Neural cell (in vitro differentiated cells): Measurements from ENCODE around the gene GDA. TPM values are rescaled to one million over a fixed set of nuclear protein-coding genes. Genes with fewer than 3 reads are reported as not detected.

Experiments used
- H2AFZ ChIP-seq: fragments of 200-600, 300-800 bp; sonication (generic), shearing (Covaris generic); 2 replicates; pipeline ENCODE4 v1.6.0; 2014; ENCODE audit warnings: low read depth, mild to moderate bottlenecking, antibody characterized with exemption, low read length, moderate library complexity
- H3F3A ChIP-seq: fragments of 200-600 bp; shearing (Covaris generic); 2 replicates; pipeline ENCODE4 v1.6.1; 2016; ENCODE audit warnings: mild to moderate bottlenecking, moderate library complexity, mixed read lengths, antibody characterized with exemption, low read length; ENCODE audit not compliant: insufficient read depth, poor library complexity, severe bottlenecking
- H3K27ac ChIP-seq: fragments of 200-600, 300-800 bp; sonication (generic), shearing (Covaris generic); 2 replicates; pipeline ENCODE4 v1.5.1; 2014; ENCODE audit warnings: mild to moderate bottlenecking, low read length, moderate library complexity
- H3K27me3 ChIP-seq: fragments of 300-800, 200-600 bp; sonication (generic), shearing (Covaris generic); 2 replicates; pipeline ENCODE4 v1.6.0; 2014; ENCODE audit warnings: mild to moderate bottlenecking, low read depth, low read length, moderate library complexity; ENCODE audit not compliant: insufficient read depth
- H3K36me3 ChIP-seq: fragments of 300-800, 200-600 bp; sonication (generic), shearing (Covaris generic); 2 replicates; pipeline ENCODE4 v1.5.1; 2014; ENCODE audit warnings: mild to moderate bottlenecking, antibody characterized with exemption, low read length, moderate library complexity; ENCODE audit not compliant: insufficient read depth
- H3K4me2 ChIP-seq: fragments of 300-800, 200-600 bp; sonication (generic), shearing (Covaris generic); 2 replicates; pipeline ENCODE4 v1.6.0; 2014; ENCODE audit warnings: mild to moderate bottlenecking, low read length
- H3K4me3 ChIP-seq: fragments of 300-800, 200-600 bp; sonication (generic), shearing (Covaris generic); 2 replicates; pipeline ENCODE4 v1.5.1; 2014; ENCODE audit warnings: mild to moderate bottlenecking, low read length, moderate library complexity
- H3K79me2 ChIP-seq: fragments of 200-600 bp; shearing (Covaris generic); replicated peaks from 2 replicates; pipeline ENCODE4 v1.6.0; 2014; ENCODE audit warnings: mild to moderate bottlenecking, low read length, moderate library complexity; ENCODE audit not compliant: insufficient read depth
- H3K9ac ChIP-seq: fragments of 300-800, 200-600 bp; sonication (generic), shearing (Covaris generic); 2 replicates; pipeline ENCODE4 v1.6.1; 2016; ENCODE audit warnings: mild to moderate bottlenecking, low read length, mixed read lengths
- H3K9me2 ChIP-seq: fragments of 200-600 bp; shearing (Covaris generic); 2 replicates; pipeline ENCODE4 v1.6.1; 2016; ENCODE audit warnings: mild to moderate bottlenecking, low read length, mixed read lengths; ENCODE audit not compliant: insufficient read depth
- H3K9me3 ChIP-seq: fragments of 200-600, 300-800 bp; sonication (generic), shearing (Covaris generic); 2 replicates; pipeline ENCODE4 v1.6.1; 2016; ENCODE audit warnings: mild to moderate bottlenecking, mixed run types, low read length, moderate library complexity, mixed read lengths
- H4K20me1 ChIP-seq: fragments of 200-600 bp; shearing (Covaris generic); 2 replicates; pipeline ENCODE4 v1.6.1; 2016; ENCODE audit warnings: mild to moderate bottlenecking, mixed run types; ENCODE audit not compliant: insufficient read depth
- CTCF ChIP-seq: fragments of 450-650 bp; IDR thresholded peaks from 2 replicates; pipeline ENCODE4 v1.5.1; 2014; ENCODE audit warnings: antibody characterized with exemption, mild to moderate bottlenecking, moderate library complexity; ENCODE audit not compliant: poor library complexity, severe bottlenecking
- EP300 ChIP-seq: fragments of 450-650 bp; conservative IDR thresholded peaks from 2 replicates; pipeline ENCODE4 v1.6.1; 2014; ENCODE audit warnings: antibody characterized with exemption, mild to moderate bottlenecking, moderate library complexity; ENCODE audit not compliant: poor library complexity, severe bottlenecking
- EZH2 ChIP-seq: fragments of 200-600, 300-800 bp; shearing (Covaris generic), sonication (generic); IDR thresholded peaks from 2 replicates; pipeline ENCODE4 v1.6.1; 2014; ENCODE audit warnings: antibody characterized with exemption, low read length, borderline replicate concordance, mild to moderate bottlenecking; ENCODE audit not compliant: insufficient read depth, poor library complexity, severe bottlenecking
- MXI1 ChIP-seq: fragments of 450-650 bp; conservative IDR thresholded peaks from 2 replicates; pipeline ENCODE4 v1.6.1; 2014; ENCODE audit warnings: antibody characterized with exemption, mild to moderate bottlenecking; ENCODE audit not compliant: poor library complexity, severe bottlenecking
- POLR2AphosphoS5 ChIP-seq: IDR thresholded peaks from 2 replicates; pipeline ENCODE4 v1.6.1; 2012
- RAD21 ChIP-seq: fragments of 450-650 bp; conservative IDR thresholded peaks from 2 replicates; pipeline ENCODE4 v1.6.1; 2014; ENCODE audit warnings: antibody characterized with exemption, mild to moderate bottlenecking, moderate library complexity
- REST ChIP-seq: IDR thresholded peaks from 2 replicates; pipeline ENCODE4 v1.6.1; 2012; ENCODE audit warnings: borderline replicate concordance
- SMC3 ChIP-seq: fragments of 450-650 bp; conservative IDR thresholded peaks from 2 replicates; pipeline ENCODE4 v1.6.1; 2014; ENCODE audit warnings: antibody characterized with exemption, mild to moderate bottlenecking, moderate library complexity; ENCODE audit not compliant: poor library complexity
- TAF1 ChIP-seq: IDR thresholded peaks from 2 replicates; pipeline ENCODE4 v1.6.1; 2012; ENCODE audit warnings: low read depth
- polyA plus RNA-seq: library from polyadenylated mRNA; depleted of rRNA; stranded (reverse); fragments of >200 nt; gene quantifications from 2 replicates; pipeline ENCODE4 v1.2.3, GENCODE V29; 2014

Gene GDA
- polyA plus RNA-seq, 1 donor from 2014 or later: 0.26 TPM

- H3K9ac ChIP-seq: no peak overlapping the region
- no peaks in the 10 kb centered on the region for H3F3A ChIP-seq
- no peak overlapping the region for H2AFZ ChIP-seq
- H3K27ac ChIP-seq: no peak overlapping the region
- no peak overlapping the region for H3K4me3 ChIP-seq
- TF ChIP-seq TAF1: no peak
- no peak for TF ChIP-seq CTCF
- no peak for TF ChIP-seq POLR2AphosphoS5
- no peak for TF ChIP-seq SMC3
- TF ChIP-seq EP300: no peak
- TF ChIP-seq EZH2: no peak
- no peak for TF ChIP-seq RAD21
- TF ChIP-seq REST: no peak
- no peak for TF ChIP-seq MXI1
- H3K36me3 ChIP-seq: no peaks in the 10 kb centered on the region
- H3K27me3 ChIP-seq: no peaks in the 10 kb centered on the region
- no peak overlapping the region for H3K4me2 ChIP-seq
- H3K79me2 ChIP-seq: no peaks in the 10 kb centered on the region
- H3K9me3 ChIP-seq: no peaks in the 10 kb centered on the region
- H4K20me1 ChIP-seq: no peaks in the 10 kb centered on the region
- H3K9me2 ChIP-seq: no peaks in the 10 kb centered on the region
Observed at GRCh38 chr9:72128526-72128925, 20.7 kb upstream of the GDA start.

- Histone ChIP-seq H3K27me3 (no peaks in the 10 kb centered on the region), H3K36me3 (no peaks in the 10 kb centered on the region), H3K79me2 (no peaks in the 10 kb centered on the region), H3K9ac (no peak overlapping the region), H3K9me2 (no peaks in the 10 kb centered on the region), H3K27ac (no peak overlapping the region), H3F3A (no peaks in the 10 kb centered on the region), H3K9me3 (no peaks in the 10 kb centered on the region), H2AFZ (no peak overlapping the region), H4K20me1 (no peaks in the 10 kb centered on the region), H3K4me2 (no peak overlapping the region), H3K4me3 (no peak overlapping the region)
- no peak for TF ChIP-seq REST
Observed at GRCh38 chr9:72129271-72130156, 19.7 kb upstream of the GDA start.
